Ascending aorta (tissue), 2 donors: ENCODE measurements around the gene RHOG. TPM values are rescaled to one million over a fixed set of nuclear protein-coding genes. Genes with fewer than 3 reads are reported as not detected.
A peak's percentile ranks its signal among the peaks of the same experiment; 100 is the strongest.

Experiments used
- DNase-seq, 2 donors: peaks; one replicate each; pipeline ENCODE4 v3.0.0-alpha.2; 2019; ENCODE audit warnings: low spot score in 2 of 2
- H3K27ac ChIP-seq, 2 donors: fragments of 200-600 bp; sonication (generic); one replicate each; pipeline ENCODE4 v1.5.1; 2016 to 2017; ENCODE audit warnings: mild to moderate bottlenecking in 1 of 2
- H3K27me3 ChIP-seq: fragments of 200-600 bp; sonication (generic); one replicate; pipeline ENCODE4 v1.5.1; 2017
- H3K36me3 ChIP-seq, 2 donors: fragments of 200-600 bp; sonication (generic); one replicate each; pipeline ENCODE4 v1.5.1; 2016
- H3K4me1 ChIP-seq, 2 donors: fragments of 200-600 bp; sonication (generic); one replicate each; pipeline ENCODE4 v1.5.1; 2016 to 2017; ENCODE audit warnings: mild to moderate bottlenecking in 1 of 2
- H3K4me3 ChIP-seq, 2 donors: fragments of 200-600 bp; sonication (generic); one replicate each; pipeline ENCODE4 v1.5.1; 2016 to 2017; ENCODE audit warnings: mild to moderate bottlenecking in 1 of 2
- H3K9me3 ChIP-seq, 2 donors: fragments of 200-600 bp; sonication (generic); one replicate each; pipeline ENCODE4 v1.5.1; 2016
- CTCF ChIP-seq, 3 experiments: fragments of 200-600 bp in 2 of 3; fragments of 450-650 bp in 1 of 3; sonication (generic) in 2 of 3; IDR thresholded peaks; one replicate each; pipeline ENCODE4 v1.5.1; 2016 to 2019; ENCODE audit warnings: antibody characterized with exemption in 3 of 3, mild to moderate bottlenecking in 1 of 3, moderate library complexity in 1 of 3
- intact Hi-C: fragments of 100-400 bp; cut with DNase I; formaldehyde crosslinking; loops from one replicate; pipeline ENCODE4 v1.15.1; 2023
- total RNA-seq: library from RNA; depleted of rRNA; stranded (reverse); fragments of >200 nt; gene quantifications from one replicate; pipeline ENCODE4 v1.1.0, GENCODE V29; 2016

RHOG gene
- total RNA-seq, 1 donor from 2014 or later = 60.7 TPM

- no peak for DNase-seq
- Histone ChIP-seq H3K9me3 (no peaks in the 10 kb centered on the region), H3K36me3 (no peaks in the 10 kb centered on the region), H3K27me3 (no peaks in the 10 kb centered on the region), H3K4me3 (peak overlapping the region; percentile 39 to 81), H3K4me1 (peaks cover 10 to 29% of the 10 kb centered on the region in 2 donors), H3K27ac (peak overlapping the region; percentile 1 to 35)
- TF ChIP-seq CTCF (IDR thresholded peaks at IDR 0.05) = no peak
- intact Hi-C loops = no loop called here
Observed at GRCh38 chr11:3857628-3858027, 16.9 kb upstream of the RHOG start.

GRCh38 chr11:3856856-3857553, 16.2 kb upstream of the RHOG start:
- H3K27me3 ChIP-seq = no peaks in the 10 kb centered on the region
- peak overlapping the region; percentile 94 to 97 for H3K27ac ChIP-seq
- H3K9me3 ChIP-seq = no peaks in the 10 kb centered on the region
- intact Hi-C loops = no loop called here
- no peak for TF ChIP-seq CTCF (IDR thresholded peaks at IDR 0.05)
- DNase-seq = no peak
- H3K4me1 ChIP-seq = peaks cover 10 to 29% of the 10 kb centered on the region in 2 donors
- H3K36me3 ChIP-seq = no peaks in the 10 kb centered on the region
- peak overlapping the region; percentile 81 to 96 for H3K4me3 ChIP-seq

- Histone ChIP-seq H3K36me3 (no peaks in the 10 kb centered on the region), H3K27ac (peak overlapping the region; percentile 94 to 97), H3K27me3 (no peaks in the 10 kb centered on the region), H3K4me1 (peaks cover 10 to 29% of the 10 kb centered on the region in 2 donors), H3K4me3 (peak overlapping the region; percentile 81 to 96), H3K9me3 (no peaks in the 10 kb centered on the region)
- DNase-seq = peak; percentile 19 to 78
- TF ChIP-seq CTCF (IDR thresholded peaks at IDR 0.05) = peak in 1 of 3 experiments; percentile 3
- intact Hi-C loops = loop anchor here (1.0 to 2.0 kb wide), 3 partner anchors 87 to 238 kb away; partner anchors contain the start of gene RRM1
Observed at GRCh38 chr11:3855808-3856491, 15.2 kb upstream of the RHOG start.

GRCh38 chr11:3854977-3855807, 14.4 kb upstream of the RHOG start, which contains the start of gene STIM1:
Gene STIM1 (plus strand): TSS chr11:3855664. CDS start chr11:3856271, 607 bp downstream.
- peak; percentile 80 to 97 for DNase-seq
- Histone ChIP-seq H3K9me3 (no peaks in the 10 kb centered on the region), H3K27me3 (no peaks in the 10 kb centered on the region), H3K4me3 (peak within 1 kb of the TSS; percentile 81 to 96), H3K27ac (peak within 1 kb of the TSS; percentile 94 to 97), H3K36me3 (no peaks in the 10 kb centered on the region), H3K4me1 (peaks cover 10 to 29% of the 10 kb centered on the region in 2 donors)
- peak; percentile 97 to 99 (median 98) for TF ChIP-seq CTCF (IDR thresholded peaks at IDR 0.05)
- intact Hi-C loops = loop anchor here (1.0 to 2.0 kb wide), 3 partner anchors 88 to 239 kb away; partner anchors contain the start of gene RRM1

GRCh38 chr11:3854660-3854976, 13.9 kb upstream of the RHOG start:
- intact Hi-C loops = loop anchor here (2.0 kb wide), 1 partner anchor 88 kb away; no protein-coding TSS in a partner anchor
- Histone ChIP-seq H3K27ac (peak overlapping the region; percentile 94 to 97), H3K9me3 (no peaks in the 10 kb centered on the region), H3K4me3 (peak overlapping the region; percentile 81 to 96), H3K4me1 (peaks cover 10 to 28% of the 10 kb centered on the region in 2 donors), H3K27me3 (no peaks in the 10 kb centered on the region), H3K36me3 (no peaks in the 10 kb centered on the region)
- DNase-seq = no peak
- no peak for TF ChIP-seq CTCF (IDR thresholded peaks at IDR 0.05)
